PC-9 (cell line): ENCODE data around the gene CROCC. TPM values are rescaled to one million over a fixed set of nuclear protein-coding genes. Genes with fewer than 3 reads are reported as not detected.
"Not testable (repeated sequence)": the region's sequence is repeated elsewhere in the genome, so short reads cannot be mapped to it uniquely, and the experiment has no call there.

Experiments used
- BruUV-seq: library from RNA; stranded (reverse); fragments of 400-500 nt; replicated peaks from 2 replicates; lab custom pipeline; 2021; lab: Mats Ljungman, UMichigan
- CTCF ChIA-PET: fragments of 300-600 bp; sonication (Branson Sonifier 250); formaldehyde crosslinking; loops from one replicate; lab custom pipeline; 2022; ENCODE audit warnings: antibody characterized with exemption; lab: Charles Lee
- POLR2A ChIA-PET: fragments of 300-600 bp; sonication (Branson Sonifier 250); formaldehyde crosslinking; loops from one replicate; lab custom pipeline; 2022; ENCODE audit warnings: antibody characterized with exemption; ENCODE audit not compliant: unreplicated experiment; lab: Charles Lee
- DNase-seq, 2 experiments: peaks; one replicate each; pipeline versions ENCODE4 v3.0.0 to v3.0.0-alpha.2; 2015 to 2022; ENCODE audit warnings: mixed read lengths in 1 of 2
- H2AFZ ChIP-seq: fragments of 200-600 bp; sonication (generic); 2 replicates; pipeline ENCODE4 v1.8.1; 2017; ENCODE audit warnings: antibody characterized with exemption
- H3F3A ChIP-seq: fragments of 200-600 bp; sonication (generic); 2 replicates; pipeline ENCODE4 v1.8.1; 2017; ENCODE audit warnings: antibody characterized with exemption, mild to moderate bottlenecking, low read depth; ENCODE audit not compliant: insufficient read depth
- H3K27ac ChIP-seq: fragments of 200-600 bp; sonication (generic); 2 replicates; pipeline ENCODE4 v1.6.1; 2016; ENCODE audit warnings: mixed run types
- H3K27me3 ChIP-seq: fragments of 200-600 bp; sonication (generic); 2 replicates; pipeline ENCODE4 v1.6.1; 2016; ENCODE audit warnings: low read depth, mixed run types; ENCODE audit not compliant: insufficient read depth
- H3K36me3 ChIP-seq: fragments of 200-600 bp; sonication (generic); 2 replicates; pipeline ENCODE4 v1.6.1; 2016; ENCODE audit warnings: low read depth, mixed run types
- H3K4me1 ChIP-seq: fragments of 200-600 bp; sonication (generic); replicated peaks from 2 replicates; pipeline ENCODE4 v1.6.1; 2016; ENCODE audit warnings: mixed run types; ENCODE audit not compliant: insufficient read depth
- H3K4me2 ChIP-seq: fragments of 200-600 bp; sonication (generic); 2 replicates; pipeline ENCODE4 v1.6.1; 2017; ENCODE audit warnings: mixed run types
- H3K4me3 ChIP-seq: fragments of 200-600 bp; sonication (generic); 2 replicates; pipeline ENCODE4 v1.6.1; 2016; ENCODE audit warnings: mixed run types
- H3K79me2 ChIP-seq: fragments of 200-600 bp; sonication (generic); 2 replicates; pipeline ENCODE4 v1.6.1; 2017; ENCODE audit warnings: low read depth, mixed run types
- H3K9me2 ChIP-seq: fragments of 200-600 bp; sonication (generic); 2 replicates; pipeline ENCODE4 v1.8.1; 2017; ENCODE audit warnings: mild to moderate bottlenecking; ENCODE audit not compliant: insufficient read depth
- H3K9me3 ChIP-seq: fragments of 200-600 bp; sonication (generic); 2 replicates; pipeline ENCODE4 v1.8.1; 2016; ENCODE audit warnings: low read depth; ENCODE audit not compliant: insufficient read depth
- H4K20me1 ChIP-seq: fragments of 200-600 bp; sonication (generic); 2 replicates; pipeline ENCODE4 v1.8.1; 2017; ENCODE audit not compliant: insufficient read depth
- EZH2 ChIP-seq: fragments of 200-600 bp; sonication (generic); IDR thresholded peaks from 2 replicates; pipeline ENCODE4 v1.8.0; 2017; ENCODE audit warnings: antibody characterized with exemption, low read depth
- intact Hi-C: fragments of 100-400 bp; cut with micrococcal nuclease; formaldehyde crosslinking; loops from one replicate; pipeline ENCODE4 v1.10.0; 2022; ENCODE audit not compliant: unreplicated experiment
- total RNA-seq: library from RNA; stranded (reverse); gene quantifications from 2 replicates; pipeline ENCODE4 v1.2.3, GENCODE V29; 2021
- TF ChIP-seq, protein P1 (sequence below): fragments of 200-600 bp; sonication (generic); conservative IDR thresholded peaks from 2 replicates; pipeline ENCODE4 v1.6.1; 2017; ENCODE audit warnings: mixed run types, antibody characterized with exemption, mild to moderate bottlenecking, moderate library complexity

CROCC gene
- total RNA-seq, 1 experiment from 2014 or later = 18.9 TPM

DNA sequence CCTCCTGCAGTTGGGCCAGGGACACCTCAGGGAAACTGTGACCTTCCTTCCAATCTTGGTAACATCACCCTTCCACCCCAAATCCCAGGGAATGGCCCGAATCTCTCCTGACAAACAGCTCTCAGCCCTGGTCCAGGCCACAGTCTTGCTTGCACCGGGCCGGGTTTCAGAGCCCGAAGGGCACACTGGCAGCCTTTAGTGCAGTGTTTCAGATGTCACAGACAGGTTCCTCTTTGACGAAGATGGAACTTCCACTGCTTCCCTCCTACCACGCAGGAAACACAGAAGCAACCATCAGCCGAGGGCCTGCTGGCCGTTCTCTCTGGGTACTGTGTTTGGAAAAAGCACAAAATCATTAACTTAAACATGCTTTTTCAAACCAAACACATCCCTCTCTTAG, 9.0 kb upstream of the CROCC start:
- H3F3A ChIP-seq, H2AFZ ChIP-seq, CTCF ChIA-PET, H3K79me2 ChIP-seq, H3K9me3 ChIP-seq, H3K4me3 ChIP-seq, H3K4me1 ChIP-seq, H4K20me1 ChIP-seq, POLR2A ChIA-PET, H3K27ac ChIP-seq, H3K27me3 ChIP-seq, BruUV-seq, H3K36me3 ChIP-seq, H3K9me2 ChIP-seq, H3K4me2 ChIP-seq, DNase-seq: not testable (repeated sequence)
- intact Hi-C loops = loop anchor here (5.0 kb wide), 2 partner anchors 35 to 135 kb away; no protein-coding TSS in a partner anchor

DNA sequence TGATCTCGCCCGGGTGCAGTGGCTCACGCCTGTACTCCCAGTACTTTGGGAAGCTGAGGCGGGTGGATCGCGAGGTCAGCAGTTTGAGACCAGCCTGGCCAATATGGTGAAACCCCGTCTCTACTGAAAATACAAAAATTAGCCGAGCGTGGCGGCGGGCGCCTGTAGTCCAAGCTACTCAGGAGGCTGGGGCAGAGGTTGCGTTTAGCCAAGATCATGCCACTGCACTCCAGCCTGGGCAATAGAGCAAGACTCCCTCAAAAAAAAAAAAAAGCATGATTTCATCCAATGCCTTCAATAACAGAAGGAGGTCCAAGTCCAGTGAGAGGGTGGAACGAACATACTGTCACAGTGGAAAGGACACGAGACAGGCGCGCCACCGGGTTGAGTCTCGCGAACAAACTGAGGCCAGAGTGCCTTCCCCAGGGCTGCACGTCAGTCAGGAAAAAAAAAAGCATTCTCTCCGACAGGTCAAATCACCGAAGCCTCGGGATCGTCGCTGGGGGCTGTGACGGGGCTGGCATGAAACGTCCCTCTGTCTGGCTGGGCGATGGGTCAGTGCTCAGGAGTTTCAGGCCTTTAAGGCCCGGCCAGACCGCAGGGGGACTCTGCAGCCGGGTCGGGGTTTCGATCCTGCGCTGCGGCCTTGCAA, 8.4 kb upstream of the CROCC start:
- TF ChIP-seq, protein P1, sequence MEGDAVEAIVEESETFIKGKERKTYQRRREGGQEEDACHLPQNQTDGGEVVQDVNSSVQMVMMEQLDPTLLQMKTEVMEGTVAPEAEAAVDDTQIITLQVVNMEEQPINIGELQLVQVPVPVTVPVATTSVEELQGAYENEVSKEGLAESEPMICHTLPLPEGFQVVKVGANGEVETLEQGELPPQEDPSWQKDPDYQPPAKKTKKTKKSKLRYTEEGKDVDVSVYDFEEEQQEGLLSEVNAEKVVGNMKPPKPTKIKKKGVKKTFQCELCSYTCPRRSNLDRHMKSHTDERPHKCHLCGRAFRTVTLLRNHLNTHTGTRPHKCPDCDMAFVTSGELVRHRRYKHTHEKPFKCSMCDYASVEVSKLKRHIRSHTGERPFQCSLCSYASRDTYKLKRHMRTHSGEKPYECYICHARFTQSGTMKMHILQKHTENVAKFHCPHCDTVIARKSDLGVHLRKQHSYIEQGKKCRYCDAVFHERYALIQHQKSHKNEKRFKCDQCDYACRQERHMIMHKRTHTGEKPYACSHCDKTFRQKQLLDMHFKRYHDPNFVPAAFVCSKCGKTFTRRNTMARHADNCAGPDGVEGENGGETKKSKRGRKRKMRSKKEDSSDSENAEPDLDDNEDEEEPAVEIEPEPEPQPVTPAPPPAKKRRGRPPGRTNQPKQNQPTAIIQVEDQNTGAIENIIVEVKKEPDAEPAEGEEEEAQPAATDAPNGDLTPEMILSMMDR = no peak
- no peak for TF ChIP-seq EZH2
- Histone ChIP-seq H3K36me3 (no peaks in the 10 kb centered on the region), H3K9me2 (no peaks in the 10 kb centered on the region), H3K4me3 (peak overlapping the region; percentile 65), H3K9me3 (no peaks in the 10 kb centered on the region), H3F3A (no peaks in the 10 kb centered on the region), H3K4me1 (no peaks in the 10 kb centered on the region), H3K27ac (no peak overlapping the region), H2AFZ (peak overlapping the region; percentile 77), H3K4me2 (peak overlapping the region; percentile 86), H3K79me2 (no peaks in the 10 kb centered on the region), H3K27me3 (no peaks in the 10 kb centered on the region), H4K20me1 (no peaks in the 10 kb centered on the region)
- intact Hi-C loops = loop anchor here (5.0 kb wide), 2 partner anchors 34 to 134 kb away; no protein-coding TSS in a partner anchor
- CTCF ChIA-PET = no interaction called here
- BruUV-seq = no TSS peak
- POLR2A ChIA-PET = interaction anchor here (0.7 kb wide), 1 partner anchor 21 kb away, joined by 3 read pairs; no protein-coding TSS in a partner anchor
- DNase-seq = no peak

DNA sequence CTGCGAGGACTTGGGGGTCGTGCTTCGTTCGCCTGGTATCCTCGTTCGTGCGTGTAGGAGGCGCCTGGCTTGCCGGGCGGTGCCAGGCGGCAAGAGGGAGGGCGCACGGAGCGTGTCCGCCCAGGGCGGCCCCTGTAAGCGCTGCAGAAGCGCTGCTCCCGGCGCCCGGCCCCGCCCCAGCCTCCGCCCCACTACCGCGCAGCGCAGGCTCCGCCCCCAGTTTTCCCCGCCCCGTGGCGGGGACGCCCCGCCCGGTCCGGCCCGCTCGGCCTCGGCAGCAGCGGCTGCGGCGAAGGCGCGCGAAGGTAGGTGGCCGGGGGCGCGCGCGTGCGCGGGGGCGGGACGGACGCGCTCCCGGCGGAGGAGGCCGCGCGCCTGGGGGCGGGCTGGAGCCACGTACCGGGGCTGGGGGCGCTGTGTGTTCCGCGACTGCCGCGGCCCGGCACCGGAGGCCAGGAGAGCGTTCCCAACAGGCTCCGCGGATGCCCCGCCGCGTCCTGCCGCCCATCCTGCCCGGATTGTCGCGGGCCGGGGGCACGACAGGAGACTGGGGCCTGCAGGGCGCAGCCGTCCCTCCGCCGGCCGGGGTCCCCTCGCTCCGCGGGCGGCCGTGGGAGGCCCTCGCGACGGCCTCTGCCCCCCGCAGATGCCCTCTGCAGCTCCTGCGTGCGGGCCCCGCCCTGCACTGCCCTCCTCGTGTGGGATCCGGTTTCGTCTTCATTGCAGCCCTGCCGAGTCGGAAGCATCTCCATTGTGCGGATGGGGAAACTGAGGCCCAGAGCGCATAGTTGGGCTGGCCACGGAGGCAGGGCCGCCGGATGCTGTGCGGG, 7.7 kb upstream of the CROCC start:
- H3K27ac ChIP-seq = no peak overlapping the region
- no peaks in the 10 kb centered on the region for H3K9me2 ChIP-seq
- H3F3A ChIP-seq = no peaks in the 10 kb centered on the region
- intact Hi-C loops = loop anchor here (5.0 kb wide), 2 partner anchors 33 to 133 kb away; no protein-coding TSS in a partner anchor
- no peak for TF ChIP-seq EZH2
- TF ChIP-seq, protein P1 = no peak
- DNase-seq = peak; percentile 55 to 85
- peak overlapping the region; percentile 86 for H3K4me2 ChIP-seq
- H3K4me1 ChIP-seq = no peaks in the 10 kb centered on the region
- no peaks in the 10 kb centered on the region for H3K27me3 ChIP-seq
- H3K4me3 ChIP-seq = peak overlapping the region; percentile 65
- ChIA-PET POLR2A (interaction anchor here (0.7 kb wide), 1 partner anchor 20 kb away, joined by 3 read pairs; no protein-coding TSS in a partner anchor), CTCF (no interaction called here)
- H2AFZ ChIP-seq = peak overlapping the region; percentile 77
- BruUV-seq = no TSS peak
- H3K79me2 ChIP-seq = no peaks in the 10 kb centered on the region
- H4K20me1 ChIP-seq = no peaks in the 10 kb centered on the region
- H3K9me3 ChIP-seq = no peaks in the 10 kb centered on the region
- H3K36me3 ChIP-seq = no peaks in the 10 kb centered on the region

DNA sequence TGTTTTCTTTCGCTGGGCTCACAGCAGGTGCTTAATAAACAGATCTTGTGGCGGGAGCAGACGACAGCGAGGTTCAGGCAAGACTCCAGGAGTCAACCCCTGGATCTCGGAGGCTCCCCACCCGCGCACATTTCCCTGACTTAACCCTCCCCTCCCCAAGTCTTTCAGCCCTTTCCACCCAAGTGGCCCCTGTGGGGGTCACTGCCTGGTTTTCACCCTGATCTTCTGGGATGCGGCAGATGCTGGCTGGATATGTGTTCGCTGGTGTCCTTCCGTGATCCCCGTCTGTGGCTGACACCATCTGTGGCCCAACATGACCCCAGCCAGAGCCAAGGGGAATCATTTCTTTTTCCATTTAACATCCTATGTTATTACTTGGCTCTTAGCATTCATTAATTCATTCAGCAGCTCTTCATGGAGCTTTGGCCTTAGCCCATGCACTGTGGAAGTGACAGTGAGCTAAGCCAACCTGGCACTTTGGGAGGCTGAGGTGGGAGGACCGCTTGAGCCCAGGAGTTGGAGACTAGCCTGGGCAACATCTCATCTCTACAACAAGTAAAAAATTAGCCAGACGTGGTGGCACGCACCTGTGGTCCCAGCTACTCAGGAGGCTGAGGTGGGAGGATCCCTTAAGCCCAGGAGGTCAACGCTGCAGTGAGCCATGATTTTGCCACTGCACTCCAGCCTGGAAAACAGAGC, 6.7 kb upstream of the CROCC start:
- CTCF ChIA-PET = interaction anchor here (0.7 kb wide), 1 partner anchor 65 kb away, joined by 4 read pairs; no protein-coding TSS in a partner anchor
- H2AFZ ChIP-seq, H3K9me2 ChIP-seq, H4K20me1 ChIP-seq, H3K79me2 ChIP-seq, DNase-seq, H3K9me3 ChIP-seq, H3K27me3 ChIP-seq, H3F3A ChIP-seq, POLR2A ChIA-PET, H3K27ac ChIP-seq, H3K36me3 ChIP-seq, H3K4me1 ChIP-seq: not testable (repeated sequence)
- H3K4me2 ChIP-seq = peak overlapping the region; percentile 73
- BruUV-seq = TSS peak; percentile 73
- intact Hi-C loops = loop anchor here (5.0 kb wide), 2 partner anchors 32 to 132 kb away; no protein-coding TSS in a partner anchor
- H3K4me3 ChIP-seq = peak overlapping the region; percentile 61; the same call in 1 of the 2 replicates
